Osteoblast (primary cell): ENCODE measurements around the gene TBATA. TPM values are rescaled to one million over a fixed set of nuclear protein-coding genes. Genes with fewer than 3 reads are reported as not detected.

Experiments
- DNase-seq: peaks from one replicate; pipeline ENCODE4 v3.0.0; 2011; ENCODE audit warnings: low spot score, mixed read lengths; ENCODE audit not compliant: insufficient read length; ENCODE audit errors: missing footprints
- H2AFZ ChIP-seq: 2 replicates; pipeline ENCODE4 v1.6.0; 2011; ENCODE audit warnings: mild to moderate bottlenecking, low read length
- H3K27ac ChIP-seq: 2 replicates; pipeline ENCODE4 v1.5.1; 2011; ENCODE audit warnings: mild to moderate bottlenecking, low read depth, low read length, moderate library complexity
- H3K27me3 ChIP-seq: 2 replicates; pipeline ENCODE4 v1.6.0; 2012; ENCODE audit warnings: mild to moderate bottlenecking, control low read depth, inconsistent platforms, low read length, moderate library complexity; ENCODE audit not compliant: insufficient read depth
- H3K36me3 ChIP-seq: 2 replicates; pipeline ENCODE4 v1.5.1; 2011; ENCODE audit warnings: mild to moderate bottlenecking, low read length, control low read depth, moderate library complexity; ENCODE audit not compliant: insufficient read depth
- H3K4me1 ChIP-seq: 2 replicates; pipeline ENCODE4 v1.5.1; 2011; ENCODE audit warnings: mild to moderate bottlenecking, low read length, control low read depth, moderate library complexity; ENCODE audit not compliant: insufficient read depth
- H3K4me2 ChIP-seq: 2 replicates; pipeline ENCODE4 v1.6.0; 2011; ENCODE audit warnings: mild to moderate bottlenecking, low read length; ENCODE audit not compliant: insufficient read depth
- H3K4me3 ChIP-seq: fragments of 200-600 bp; sonication (generic); 3 replicates; pipeline ENCODE4 v1.5.1; 2012; ENCODE audit warnings: mild to moderate bottlenecking, low read length, inconsistent platforms; ENCODE audit not compliant: insufficient read depth
- H3K79me2 ChIP-seq: 2 replicates; pipeline ENCODE4 v1.6.0; 2012; ENCODE audit warnings: mild to moderate bottlenecking, low read length, control low read depth, inconsistent platforms; ENCODE audit not compliant: insufficient read depth
- H3K9me3 ChIP-seq: 2 replicates; pipeline ENCODE4 v1.5.1; 2011; ENCODE audit warnings: low read depth, low read length, control low read depth
- H4K20me1 ChIP-seq: 2 replicates; pipeline ENCODE4 v1.6.0; 2012; ENCODE audit warnings: mild to moderate bottlenecking, low read length, control low read depth; ENCODE audit not compliant: insufficient read depth
- small RNA-seq: library from RNA; depleted of rRNA; stranded (forward); fragments of <200 nt; gene quantifications from one replicate; pipeline ENCODE3, GENCODE V24; 2012
- total RNA-seq: library from RNA; depleted of rRNA; stranded (reverse); fragments of >200 nt; gene quantifications from 2 replicates; pipeline ENCODE4 v1.2.3, GENCODE V29; 2012
- TF ChIP-seq, protein P1 (sequence below): IDR thresholded peaks from 2 replicates; pipeline ENCODE4 v1.5.1; 2011; ENCODE audit warnings: mild to moderate bottlenecking, low read depth, low read length, moderate library complexity; ENCODE audit errors: extremely low read depth

Gene TBATA
- total RNA-seq, 1 donor, result not detected

DNA sequence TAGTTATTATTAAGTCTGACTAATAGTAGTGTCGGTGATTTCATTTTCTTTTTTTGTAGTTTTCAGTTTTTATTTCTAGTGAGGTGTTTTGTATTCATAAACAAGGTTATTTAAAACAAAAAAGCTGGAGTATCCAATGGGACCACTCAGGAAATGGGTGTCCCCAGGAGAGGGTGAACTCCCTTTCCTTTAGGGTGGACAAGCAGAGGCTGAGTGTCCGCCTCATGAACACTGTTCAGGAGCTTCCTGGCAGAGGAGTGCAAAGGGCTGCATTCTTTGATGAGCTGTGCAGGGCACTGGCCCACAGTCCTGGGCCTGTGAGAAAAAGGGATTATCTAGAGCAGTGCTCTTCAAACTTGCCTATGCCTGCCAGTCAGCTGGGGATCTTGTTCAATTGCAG is 56.8 kb downstream of the TBATA start:
- TF ChIP-seq, protein P1, sequence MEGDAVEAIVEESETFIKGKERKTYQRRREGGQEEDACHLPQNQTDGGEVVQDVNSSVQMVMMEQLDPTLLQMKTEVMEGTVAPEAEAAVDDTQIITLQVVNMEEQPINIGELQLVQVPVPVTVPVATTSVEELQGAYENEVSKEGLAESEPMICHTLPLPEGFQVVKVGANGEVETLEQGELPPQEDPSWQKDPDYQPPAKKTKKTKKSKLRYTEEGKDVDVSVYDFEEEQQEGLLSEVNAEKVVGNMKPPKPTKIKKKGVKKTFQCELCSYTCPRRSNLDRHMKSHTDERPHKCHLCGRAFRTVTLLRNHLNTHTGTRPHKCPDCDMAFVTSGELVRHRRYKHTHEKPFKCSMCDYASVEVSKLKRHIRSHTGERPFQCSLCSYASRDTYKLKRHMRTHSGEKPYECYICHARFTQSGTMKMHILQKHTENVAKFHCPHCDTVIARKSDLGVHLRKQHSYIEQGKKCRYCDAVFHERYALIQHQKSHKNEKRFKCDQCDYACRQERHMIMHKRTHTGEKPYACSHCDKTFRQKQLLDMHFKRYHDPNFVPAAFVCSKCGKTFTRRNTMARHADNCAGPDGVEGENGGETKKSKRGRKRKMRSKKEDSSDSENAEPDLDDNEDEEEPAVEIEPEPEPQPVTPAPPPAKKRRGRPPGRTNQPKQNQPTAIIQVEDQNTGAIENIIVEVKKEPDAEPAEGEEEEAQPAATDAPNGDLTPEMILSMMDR, result no peak
- H4K20me1 ChIP-seq, result peaks cover 11% of the 10 kb centered on the region
- H3K4me3 ChIP-seq, result no peak overlapping the region
- no peaks in the 10 kb centered on the region for H3K4me1 ChIP-seq
- no peak overlapping the region for H3K27ac ChIP-seq
- H3K27me3 ChIP-seq, result no peaks in the 10 kb centered on the region
- H3K36me3 ChIP-seq, result no peaks in the 10 kb centered on the region
- no peak overlapping the region for H3K4me2 ChIP-seq
- H3K79me2 ChIP-seq, result no peaks in the 10 kb centered on the region
- no peak overlapping the region for H2AFZ ChIP-seq
- no peak for DNase-seq
- no peaks in the 10 kb centered on the region for H3K9me3 ChIP-seq

DNA sequence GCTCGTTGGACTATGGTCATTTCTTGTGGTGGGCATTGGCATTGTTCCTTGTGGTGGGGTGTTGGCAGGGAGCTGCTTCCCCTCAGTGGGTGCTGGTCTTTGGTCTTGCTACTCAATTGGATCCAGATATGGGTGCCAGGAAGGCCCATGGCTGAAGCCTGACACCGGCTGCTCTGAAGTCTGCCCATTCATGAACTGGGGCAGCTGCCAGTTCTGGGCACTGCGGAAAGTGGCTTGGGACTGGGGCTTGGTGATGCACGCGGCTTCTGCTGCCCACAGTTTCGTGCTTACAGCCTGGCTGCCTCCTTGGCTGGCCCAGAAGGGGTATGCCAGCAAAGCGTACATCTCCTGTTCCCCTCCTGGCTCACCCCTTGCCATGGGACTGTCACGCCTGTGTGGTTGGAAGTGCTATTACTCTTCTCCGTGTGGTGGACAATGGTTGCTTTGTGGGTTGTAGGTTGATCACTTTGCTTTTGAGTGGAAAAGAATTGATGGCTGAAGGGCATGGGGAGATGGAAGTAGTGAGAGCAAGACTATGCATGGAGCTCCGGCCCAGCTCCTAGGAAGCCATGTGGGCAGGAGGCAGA is 58.2 kb downstream of the TBATA start:
- Histone ChIP-seq H3K79me2 (no peaks in the 10 kb centered on the region), H2AFZ (no peak overlapping the region), H4K20me1 (peaks cover 16% of the 10 kb centered on the region), H3K27me3 (no peaks in the 10 kb centered on the region), H3K27ac (no peak overlapping the region), H3K9me3 (no peaks in the 10 kb centered on the region), H3K4me2 (no peak overlapping the region), H3K4me1 (peaks cover 13% of the 10 kb centered on the region), H3K36me3 (no peaks in the 10 kb centered on the region), H3K4me3 (no peak overlapping the region)
- DNase-seq, result no peak
- TF ChIP-seq, protein P1, result no peak

DNA sequence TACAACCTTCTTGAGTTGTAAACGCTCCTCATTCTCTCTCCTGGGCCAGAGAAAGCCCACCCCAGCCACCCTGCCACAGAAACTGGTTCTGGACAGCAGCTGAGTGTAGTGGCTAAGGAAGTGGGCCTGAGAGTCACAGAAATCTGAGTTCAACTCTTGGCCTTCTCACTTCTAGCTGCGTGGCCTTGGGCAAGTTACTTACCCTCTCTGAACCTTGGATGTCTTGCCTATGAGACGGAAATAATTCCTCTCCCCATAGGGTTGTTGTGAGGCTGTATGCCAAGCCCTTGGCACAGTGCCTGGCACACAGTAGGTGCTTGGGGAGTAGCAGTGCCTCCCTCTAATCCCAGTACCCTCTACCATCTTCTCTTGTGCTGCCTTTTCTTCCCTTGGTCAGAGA is 61.4 kb downstream of the TBATA start:
- TF ChIP-seq, protein P1, result no peak
- no peak for DNase-seq
- no peaks in the 10 kb centered on the region for H3K79me2 ChIP-seq
- no peak overlapping the region for H3K4me3 ChIP-seq
- H2AFZ ChIP-seq, result no peak overlapping the region
- no peaks in the 10 kb centered on the region for H3K9me3 ChIP-seq
- H3K4me2 ChIP-seq, result no peak overlapping the region
- H3K27ac ChIP-seq, result no peak overlapping the region
- H3K4me1 ChIP-seq, result peaks cover 15% of the 10 kb centered on the region
- peaks cover 11% of the 10 kb centered on the region for H4K20me1 ChIP-seq
- no peaks in the 10 kb centered on the region for H3K27me3 ChIP-seq
- no peaks in the 10 kb centered on the region for H3K36me3 ChIP-seq

DNA sequence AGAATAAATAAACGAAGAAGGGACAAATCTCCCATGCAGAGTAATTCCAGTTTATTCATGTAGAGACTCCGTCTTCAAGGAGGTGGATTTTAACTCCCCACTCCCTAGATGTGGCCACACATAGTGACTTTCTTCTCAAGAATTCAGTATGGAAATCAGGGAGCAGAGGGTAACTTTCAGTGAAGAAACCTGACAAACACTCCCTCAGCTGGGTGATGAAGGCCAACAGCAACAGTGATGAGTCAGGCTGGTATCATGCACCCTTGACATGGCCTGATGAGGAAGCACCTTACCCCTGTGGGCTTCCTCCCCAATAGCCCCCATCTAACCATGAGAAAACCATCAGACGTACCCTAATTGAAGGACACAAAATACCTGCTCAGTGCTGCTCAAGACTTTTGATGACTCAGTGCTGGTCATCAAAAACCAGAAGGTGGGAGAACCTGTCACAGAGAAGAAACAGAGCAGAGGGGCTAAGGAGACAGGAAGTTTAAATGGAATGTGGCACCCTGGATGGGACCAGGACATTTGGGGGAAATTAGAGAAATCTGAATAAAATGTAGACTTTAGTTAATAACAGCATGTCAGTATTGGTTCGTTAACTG is 62.3 kb downstream of the TBATA start:
- TF ChIP-seq, protein P1, result no peak
- peak overlapping the region; percentile 16 for H3K4me2 ChIP-seq
- no peaks in the 10 kb centered on the region for H3K9me3 ChIP-seq
- no peak overlapping the region for H3K4me3 ChIP-seq
- peaks cover 15% of the 10 kb centered on the region for H3K4me1 ChIP-seq
- no peaks in the 10 kb centered on the region for H3K36me3 ChIP-seq
- no peak overlapping the region for H2AFZ ChIP-seq
- H4K20me1 ChIP-seq, result peaks cover 10% of the 10 kb centered on the region
- no peaks in the 10 kb centered on the region for H3K27me3 ChIP-seq
- no peaks in the 10 kb centered on the region for H3K79me2 ChIP-seq
- peak; percentile 94 for DNase-seq
- H3K27ac ChIP-seq, result no peak overlapping the region

Small RNA genes within 50 kb of the gene (small RNA-seq; reads per million reads assigned to genes)
- gene RPS26P40, result not detected

Other genes with a start within 250 kb of the TBATA start
- not detected in 2 replicates for gene PRF1, start 182.6 kb downstream of the TBATA start, total RNA-seq
- gene ADAMTS14, start 112.9 kb downstream of the TBATA start, total RNA-seq, result 2.4 and 2.9 TPM in 2 replicates
- gene SGPL1, start 30.6 kb upstream of the TBATA start, total RNA-seq, result 46.6 and 47.4 TPM in 2 replicates
- 19.9 and 21.8 TPM in 2 replicates for gene PCBD1, start 103.2 kb upstream of the TBATA start, total RNA-seq